Panc1 (cell line): ENCODE data around the gene VAV3. TPM values are rescaled to one million over a fixed set of nuclear protein-coding genes. Genes with fewer than 3 reads are reported as not detected.
"Not testable (repeated sequence)": the region's sequence is repeated elsewhere in the genome, so short reads cannot be mapped to it uniquely, and the experiment has no call there.

Experiments used
- ATAC-seq: fragments of 200-7000 bp; cut with Tn5 transposase; 2 replicates; pipeline ENCODE4 v1.9.1; 2020; ENCODE audit warnings: mild to moderate bottlenecking, moderate library complexity
- BruUV-seq: library from RNA; stranded (reverse); fragments of 400-500 nt; replicated peaks from 2 replicates; lab custom pipeline; 2021; lab: Mats Ljungman, UMichigan
- CTCF ChIA-PET: fragments of 300-600 bp; sonication (Branson Sonifier 250); formaldehyde crosslinking; loops from one replicate; lab custom pipeline; 2022; ENCODE audit warnings: antibody characterized with exemption; lab: Charles Lee
- POLR2A ChIA-PET: fragments of 300-600 bp; sonication (Branson Sonifier 250); formaldehyde crosslinking; loops from one replicate; lab custom pipeline; 2022; ENCODE audit warnings: antibody characterized with exemption; lab: Charles Lee
- DNase-seq: peaks from one replicate; pipeline ENCODE4 v3.0.0-alpha.2; 2010; ENCODE audit warnings: low read depth, low spot score
- H3K27ac ChIP-seq: 2 replicates; pipeline ENCODE4 v1.5.1; 2011; ENCODE audit warnings: mild to moderate bottlenecking, low read length, inconsistent platforms
- H3K27me3 ChIP-seq: fragments of 200-500 bp; sonication (Bioruptor generic); 2 replicates; pipeline ENCODE4 v1.6.0; 2014; ENCODE audit warnings: low read length, inconsistent platforms; ENCODE audit not compliant: control insufficient read depth, insufficient read depth
- H3K36me3 ChIP-seq: fragments of 200-500 bp; sonication (Bioruptor generic); 2 replicates; pipeline ENCODE4 v1.5.1; 2014; ENCODE audit warnings: inconsistent platforms, mild to moderate bottlenecking, low read length, moderate library complexity; ENCODE audit not compliant: control insufficient read depth, insufficient read depth
- H3K4me1 ChIP-seq: 2 replicates; pipeline ENCODE4 v1.5.1; 2011; ENCODE audit warnings: inconsistent platforms, mild to moderate bottlenecking, low read length, moderate library complexity; ENCODE audit not compliant: control insufficient read depth, insufficient read depth
- H3K4me3 ChIP-seq, 2 experiments: 2 replicates each; pipeline ENCODE4 v1.5.1; 2011 to 2012; ENCODE audit warnings: low read depth in 2 of 2, low read length in 2 of 2, mild to moderate bottlenecking in 2 of 2, inconsistent platforms in 1 of 2, moderate library complexity in 1 of 2
- H3K9me3 ChIP-seq: fragments of 200-500 bp; sonication (Bioruptor generic); 2 replicates; pipeline ENCODE4 v1.5.1; 2014; ENCODE audit warnings: low read depth, mild to moderate bottlenecking, inconsistent platforms, low read length, moderate library complexity; ENCODE audit not compliant: control insufficient read depth, insufficient read depth
- CTCF ChIP-seq: fragments of 450-650 bp; IDR thresholded peaks from 2 replicates; pipeline ENCODE4 v1.5.1; 2017; ENCODE audit warnings: mild to moderate bottlenecking
- POLR2AphosphoS5 ChIP-seq: IDR thresholded peaks from 2 replicates; pipeline ENCODE4 v1.6.1; 2012; ENCODE audit warnings: mild to moderate bottlenecking, low read depth, low read length, moderate library complexity
- REST ChIP-seq, 2 experiments: IDR thresholded peaks; 2 replicates each; pipeline ENCODE4 v1.6.1; 2011 to 2012; ENCODE audit warnings: low read depth in 2 of 2, control low read depth in 1 of 2, low read length in 1 of 2, mild to moderate bottlenecking in 1 of 2, moderate library complexity in 1 of 2; ENCODE audit not compliant: insufficient read depth in 1 of 2
- SIN3A ChIP-seq: IDR thresholded peaks from 2 replicates; pipeline ENCODE4 v1.6.1; 2012; ENCODE audit warnings: low read depth, mild to moderate bottlenecking, low read length, moderate library complexity, borderline replicate concordance; ENCODE audit not compliant: insufficient read depth
- TCF7L2 ChIP-seq: IDR thresholded peaks from 2 replicates; pipeline ENCODE4 v1.6.1; 2011; ENCODE audit warnings: mild to moderate bottlenecking, low read depth, low read length, inconsistent platforms
- in situ Hi-C: cut with HindIII; loops from 2 replicates; pipeline ENCODE4 v1.10.0; 2016; ENCODE audit warnings: low sequenced_read_pairs, low pct_unique_long_range_greater_than_20kb
- intact Hi-C: fragments of 100-400 bp; cut with micrococcal nuclease; formaldehyde crosslinking; loops from one replicate; pipeline ENCODE4 v1.10.0; 2022; ENCODE audit not compliant: unreplicated experiment
- total RNA-seq: library from RNA; stranded (reverse); gene quantifications from one replicate; pipeline ENCODE4 v1.2.1, GENCODE V29; 2021; ENCODE audit not compliant: unreplicated experiment

The VAV3 gene
- total RNA-seq, 1 experiment from 2014 or later = 0.23 TPM

GRCh38 chr1:107851418-107851817, 113.6 kb downstream of the VAV3 start:
- ATAC-seq = no peak
- H3K4me1 ChIP-seq = no peaks in the 10 kb centered on the region
- in situ Hi-C loops (no loop called here), intact Hi-C loops (no loop called here)
- no peak overlapping the region for H3K27ac ChIP-seq
- ChIA-PET CTCF (no interaction called here), POLR2A (no interaction called here)
- TF ChIP-seq SIN3A = no peak
- TF ChIP-seq REST (IDR thresholded peaks at IDR 0.05; ENCODE audit: insufficient read depth in 1 of 2, low read depth in 2 of 2, low read length in 1 of 2) = no peak
- TF ChIP-seq CTCF = no peak
- TF ChIP-seq TCF7L2 = no peak
- no peak for TF ChIP-seq POLR2AphosphoS5
- H3K4me3 ChIP-seq = no peak overlapping the region
- DNase-seq = no peak
- H3K9me3 ChIP-seq = no peaks in the 10 kb centered on the region
- H3K36me3 ChIP-seq = no peaks in the 10 kb centered on the region
- H3K27me3 ChIP-seq = no peaks in the 10 kb centered on the region
- BruUV-seq = no TSS peak

DNA sequence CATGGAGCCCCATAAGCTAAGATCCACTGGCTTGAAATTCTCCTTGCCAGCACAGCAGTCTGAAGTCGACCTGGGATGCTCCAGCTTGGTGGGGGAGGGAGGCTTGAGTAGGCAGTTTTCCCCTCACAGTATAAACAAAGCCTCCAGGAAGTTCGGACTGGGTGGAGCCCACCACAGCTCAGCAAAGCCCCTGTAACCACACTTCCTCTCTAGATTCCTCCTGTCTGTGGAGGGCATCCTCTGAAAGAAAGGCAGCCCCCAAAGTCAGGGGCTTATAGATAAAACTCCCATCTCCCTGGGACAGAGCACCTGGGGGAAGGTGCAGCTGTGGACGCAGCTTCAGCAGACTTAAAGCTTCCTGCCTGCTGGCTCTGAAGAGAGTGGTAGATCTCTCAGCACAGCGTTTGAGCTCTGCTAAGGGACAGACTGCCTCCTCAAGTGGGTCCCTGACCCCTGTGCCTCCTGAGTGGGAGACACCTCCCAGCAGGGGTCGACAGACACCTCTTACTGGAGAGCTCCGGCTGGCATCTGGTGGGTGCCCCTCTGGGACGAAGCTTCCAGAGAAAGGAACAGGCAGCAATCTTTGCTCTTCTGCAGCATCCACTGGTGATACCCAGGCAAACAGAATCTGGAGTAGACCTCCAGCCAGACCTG, 120.3 kb downstream of the VAV3 start:
- H3K9me3 ChIP-seq, intact Hi-C loops, H3K27ac ChIP-seq, in situ Hi-C loops, H3K4me1 ChIP-seq, H3K36me3 ChIP-seq, CTCF ChIA-PET, ATAC-seq, POLR2A ChIA-PET, H3K4me3 ChIP-seq, DNase-seq, BruUV-seq, H3K27me3 ChIP-seq: not testable (repeated sequence)

DNA sequence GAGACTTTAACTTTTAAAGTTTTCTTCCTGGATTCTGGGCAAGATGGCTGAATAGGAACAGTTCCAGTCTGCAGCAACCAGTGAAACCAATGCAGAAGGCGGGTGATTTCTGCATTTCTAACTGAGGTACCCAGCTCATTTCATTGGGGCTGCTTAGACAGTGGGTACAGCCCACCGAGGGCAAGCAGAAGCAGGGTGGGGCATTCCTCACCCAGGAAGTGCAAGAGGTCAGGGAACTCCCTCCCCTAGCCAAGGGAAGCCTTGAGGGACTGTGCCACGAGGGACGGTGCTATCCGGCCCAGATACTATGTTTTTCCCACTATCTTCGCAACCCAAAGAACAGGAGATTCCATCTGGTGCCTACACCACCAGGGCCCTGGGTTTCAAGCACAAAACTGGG, 121.0 kb downstream of the VAV3 start:
- BruUV-seq = no TSS peak
- ATAC-seq (no peak), DNase-seq (no peak)
- intact Hi-C loops (no loop called here), in situ Hi-C loops (no loop called here)
- no peak for TF ChIP-seq CTCF
- Histone ChIP-seq H3K4me3 (no peak overlapping the region), H3K27ac (no peak overlapping the region), H3K9me3 (no peaks in the 10 kb centered on the region), H3K36me3 (no peaks in the 10 kb centered on the region), H3K27me3 (no peaks in the 10 kb centered on the region), H3K4me1 (no peaks in the 10 kb centered on the region)
- ChIA-PET CTCF (no interaction called here), POLR2A (no interaction called here)
